ENCODE results near the gene KMT2E. TPM values are rescaled to one million over a fixed set of nuclear protein-coding genes. Genes with fewer than 3 reads are reported as not detected.

KMT2E gene
- polyA plus RNA-seq, 2 of the 4 experiments (the other 2 are of a cell fraction): 9.4 to 23.4 TPM

- TF ChIP-seq ZFP36 (IDR thresholded peaks at IDR 0.05; ENCODE audit: borderline replicate concordance, partially characterized antibody): peak; percentile 69
- TF ChIP-seq BHLHE40 (IDR thresholded peaks at IDR 0.05; ENCODE audit: low read depth, low read length): peak; percentile 72
- TF ChIP-seq ATOH8 (CRISPR knock-in tag; IDR thresholded peaks at IDR 0.05; ENCODE audit: low read depth): peak; percentile 87; the same call in 1 of the 2 replicates
- no peak for TF ChIP-seq KDM1A (IDR thresholded peaks at IDR 0.05; ENCODE audit: low read depth)
- peak; percentile 32; the same call in 1 of the 2 replicates for TF ChIP-seq RCOR1 (IDR thresholded peaks at IDR 0.05; ENCODE audit: low read depth, low read length)
- no peak for TF ChIP-seq CBX2 (IDR thresholded peaks at IDR 0.05; ENCODE audit: borderline replicate concordance, low read depth)
- TF ChIP-seq ZC3H11A (IDR thresholded peaks at IDR 0.05): no peak
- no peak for TF ChIP-seq E2F6 (IDR thresholded peaks at IDR 0.05; ENCODE audit: borderline replicate concordance, low read depth)
- TF ChIP-seq RARB (CRISPR knock-in tag; IDR thresholded peaks at IDR 0.05): peak; percentile 45
- TF ChIP-seq NPAS2 (CRISPR knock-in tag; IDR thresholded peaks at IDR 0.05; ENCODE audit: borderline replicate concordance): 0 out of 2 replicates have a peak, but pooled peaks have one; percentile 23
- no peak for TF ChIP-seq NR3C1 (IDR thresholded peaks at IDR 0.05)
- TF ChIP-seq PHF8 (IDR thresholded peaks at IDR 0.05; ENCODE audit: borderline replicate concordance, low read depth): no peak; the same call in 1 of the 2 replicates
- TF ChIP-seq RFX5 (IDR thresholded peaks at IDR 0.05): peak; percentile 43
- peak; percentile 66; the same call in 1 of the 2 replicates for TF ChIP-seq PBX3 (IDR thresholded peaks at IDR 0.05)
- peak; percentile 87 for TF ChIP-seq POLR2A (IDR thresholded peaks at IDR 0.05; ENCODE audit: low read length)
- TF ChIP-seq FOSL2 (IDR thresholded peaks at IDR 0.05): no peak
- TF ChIP-seq FOSL2 (CRISPR knock-in tag; IDR thresholded peaks at IDR 0.05): peak; percentile 43
- TF ChIP-seq POLR2AphosphoS2 (conservative IDR thresholded peaks at IDR 0.05; ENCODE audit: low read length): peak; percentile 94; the same call in 1 of the 2 replicates
- TF ChIP-seq CBX8 (IDR thresholded peaks at IDR 0.05): no peak
- TF ChIP-seq, protein P1, sequence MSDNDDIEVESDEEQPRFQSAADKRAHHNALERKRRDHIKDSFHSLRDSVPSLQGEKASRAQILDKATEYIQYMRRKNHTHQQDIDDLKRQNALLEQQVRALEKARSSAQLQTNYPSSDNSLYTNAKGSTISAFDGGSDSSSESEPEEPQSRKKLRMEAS (IDR thresholded peaks at IDR 0.05): peak; percentile 97
- no peak for TF ChIP-seq JUNB (IDR thresholded peaks at IDR 0.05)
Measured at GRCh38 chr7:105012503-105013220, 1.3 kb upstream of the KMT2E start (continued).

- Histone ChIP-seq H3K4me1 (peaks cover 49% of the 10 kb centered on the region), H3K9me3 (no peaks in the 10 kb centered on the region), H3K4me2 (peak overlapping the region; percentile 90), H3K27ac (peak overlapping the region; percentile 99 to 100), H3K4me3 (peak overlapping the region; percentile 90)
- WGBS (ENCODE audit: missing lambda C conversion rate): under 1% methylated on average over 30 of the region's 39 CpGs
- CTCF ChIA-PET: interaction anchor here (0.6 to 3.1 kb wide), 12 partner anchors 9 to 314 kb away, joined by 3 to 13 read pairs (median 4); no protein-coding TSS in a partner anchor
- peak; percentile 92 to 93 for DNase-seq (ENCODE audit: low read depth in 1 of 2, low spot score in 1 of 2)
- no peak for FAIRE-seq
- POLR2A ChIA-PET: interaction anchor here (0.5 to 10.5 kb wide), 18 partner anchors 10 to 518 kb away, joined by 3 to 132 read pairs (median 3); partner anchors contain the start of genes RINT1 and SRPK2
- peak; percentile 82 to 83 for ATAC-seq
- TF ChIP-seq NR3C1 (IDR thresholded peaks at IDR 0.05) (no peak), CBX2 (IDR thresholded peaks at IDR 0.05; ENCODE audit: borderline replicate concordance, low read depth) (no peak), HEYL (CRISPR knock-in tag; IDR thresholded peaks at IDR 0.05) (no peak), HOXB5 (CRISPR knock-in tag; IDR thresholded peaks at IDR 0.05) (0 out of 2 replicates have a peak, but pooled peaks have one; percentile 20), CEBPB (IDR thresholded peaks at IDR 0.05) (no peak), GATA3 (IDR thresholded peaks at IDR 0.05; ENCODE audit: borderline replicate concordance) (no peak; the same call in 1 of the 2 replicates), JUN (IDR thresholded peaks at IDR 0.05) (peak in 1 of 2 experiments; percentile 84; a peak in 3 of 5 replicates), BHLHE40 (IDR thresholded peaks at IDR 0.05; ENCODE audit: low read depth, low read length) (no peak), POLR2A (IDR thresholded peaks at IDR 0.05; ENCODE audit: low read length) (peak; percentile 96), FOXS1 (CRISPR knock-in tag; IDR thresholded peaks at IDR 0.05) (no peak)
- TF ChIP-seq, protein P2, sequence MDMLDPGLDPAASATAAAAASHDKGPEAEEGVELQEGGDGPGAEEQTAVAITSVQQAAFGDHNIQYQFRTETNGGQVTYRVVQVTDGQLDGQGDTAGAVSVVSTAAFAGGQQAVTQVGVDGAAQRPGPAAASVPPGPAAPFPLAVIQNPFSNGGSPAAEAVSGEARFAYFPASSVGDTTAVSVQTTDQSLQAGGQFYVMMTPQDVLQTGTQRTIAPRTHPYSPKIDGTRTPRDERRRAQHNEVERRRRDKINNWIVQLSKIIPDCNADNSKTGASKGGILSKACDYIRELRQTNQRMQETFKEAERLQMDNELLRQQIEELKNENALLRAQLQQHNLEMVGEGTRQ (IDR thresholded peaks at IDR 0.05): no peak
- TF ChIP-seq, protein P3, sequence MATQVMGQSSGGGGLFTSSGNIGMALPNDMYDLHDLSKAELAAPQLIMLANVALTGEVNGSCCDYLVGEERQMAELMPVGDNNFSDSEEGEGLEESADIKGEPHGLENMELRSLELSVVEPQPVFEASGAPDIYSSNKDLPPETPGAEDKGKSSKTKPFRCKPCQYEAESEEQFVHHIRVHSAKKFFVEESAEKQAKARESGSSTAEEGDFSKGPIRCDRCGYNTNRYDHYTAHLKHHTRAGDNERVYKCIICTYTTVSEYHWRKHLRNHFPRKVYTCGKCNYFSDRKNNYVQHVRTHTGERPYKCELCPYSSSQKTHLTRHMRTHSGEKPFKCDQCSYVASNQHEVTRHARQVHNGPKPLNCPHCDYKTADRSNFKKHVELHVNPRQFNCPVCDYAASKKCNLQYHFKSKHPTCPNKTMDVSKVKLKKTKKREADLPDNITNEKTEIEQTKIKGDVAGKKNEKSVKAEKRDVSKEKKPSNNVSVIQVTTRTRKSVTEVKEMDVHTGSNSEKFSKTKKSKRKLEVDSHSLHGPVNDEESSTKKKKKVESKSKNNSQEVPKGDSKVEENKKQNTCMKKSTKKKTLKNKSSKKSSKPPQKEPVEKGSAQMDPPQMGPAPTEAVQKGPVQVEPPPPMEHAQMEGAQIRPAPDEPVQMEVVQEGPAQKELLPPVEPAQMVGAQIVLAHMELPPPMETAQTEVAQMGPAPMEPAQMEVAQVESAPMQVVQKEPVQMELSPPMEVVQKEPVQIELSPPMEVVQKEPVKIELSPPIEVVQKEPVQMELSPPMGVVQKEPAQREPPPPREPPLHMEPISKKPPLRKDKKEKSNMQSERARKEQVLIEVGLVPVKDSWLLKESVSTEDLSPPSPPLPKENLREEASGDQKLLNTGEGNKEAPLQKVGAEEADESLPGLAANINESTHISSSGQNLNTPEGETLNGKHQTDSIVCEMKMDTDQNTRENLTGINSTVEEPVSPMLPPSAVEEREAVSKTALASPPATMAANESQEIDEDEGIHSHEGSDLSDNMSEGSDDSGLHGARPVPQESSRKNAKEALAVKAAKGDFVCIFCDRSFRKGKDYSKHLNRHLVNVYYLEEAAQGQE (IDR thresholded peaks at IDR 0.05): no peak
- TF ChIP-seq, protein P1 (IDR thresholded peaks at IDR 0.05): no peak
- TF ChIP-seq, protein P4, sequence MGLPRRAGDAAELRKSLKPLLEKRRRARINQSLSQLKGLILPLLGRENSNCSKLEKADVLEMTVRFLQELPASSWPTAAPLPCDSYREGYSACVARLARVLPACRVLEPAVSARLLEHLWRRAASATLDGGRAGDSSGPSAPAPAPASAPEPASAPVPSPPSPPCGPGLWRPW (IDR thresholded peaks at IDR 0.05): no peak
Measured at GRCh38 chr7:105013221-105013815, 687 bp upstream of the KMT2E start.
